GM18502 (cell line): Measurements from ENCODE around the gene UGT1A7.

ENCODE experiments used
- ATAC-seq: cut with Tn5 transposase; IDR thresholded peaks from one replicate; pipeline ENCODE4 v1.9.1; 2021; ENCODE audit warnings: mild to moderate bottlenecking; ENCODE audit not compliant: unreplicated experiment, poor library complexity

The UGT1A7 gene

GRCh38 chr2:233794128-233794658, 112.5 kb downstream of the UGT1A7 start:
- ATAC-seq: no peak

GRCh38 chr2:233795735-233796171, 114.1 kb downstream of the UGT1A7 start:
- no peak for ATAC-seq

- no peak for ATAC-seq
Observed at GRCh38 chr2:233796254-233796653, 114.6 kb downstream of the UGT1A7 start.

GRCh38 chr2:233798335-233799086, 116.8 kb downstream of the UGT1A7 start:
- ATAC-seq: no peak

GRCh38 chr2:233799087-233799665, 117.5 kb downstream of the UGT1A7 start:
- ATAC-seq: no peak

GRCh38 chr2:233799716-233800115, 118.0 kb downstream of the UGT1A7 start:
- ATAC-seq: no peak

GRCh38 chr2:233800208-233800607, 118.5 kb downstream of the UGT1A7 start:
- ATAC-seq: no peak

GRCh38 chr2:233801357-233802131, 119.8 kb downstream of the UGT1A7 start:
- ATAC-seq: no peak

GRCh38 chr2:233802132-233802815, 120.6 kb downstream of the UGT1A7 start:
- no peak for ATAC-seq

- no peak for ATAC-seq
Observed at GRCh38 chr2:233803292-233803911, 121.7 kb downstream of the UGT1A7 start.

GRCh38 chr2:233803994-233804393, 122.3 kb downstream of the UGT1A7 start:
- no peak for ATAC-seq

GRCh38 chr2:233807215-233807865, 125.6 kb downstream of the UGT1A7 start:
- ATAC-seq: no peak

GRCh38 chr2:233807966-233808935, 126.5 kb downstream of the UGT1A7 start:
- no peak for ATAC-seq

- no peak for ATAC-seq
Observed at GRCh38 chr2:233810385-233810784, 128.7 kb downstream of the UGT1A7 start.

GRCh38 chr2:233811087-233811486, 129.4 kb downstream of the UGT1A7 start:
- ATAC-seq: no peak

GRCh38 chr2:233811732-233812131, 130.0 kb downstream of the UGT1A7 start:
- ATAC-seq: no peak

GRCh38 chr2:233813236-233814055, 131.7 kb downstream of the UGT1A7 start:
- no peak for ATAC-seq
